Measurements from ENCODE around the gene MACF1. TPM values are rescaled to one million over a fixed set of nuclear protein-coding genes. Genes with fewer than 3 reads are reported as not detected.
A peak's percentile ranks its signal among the peaks of the same experiment; 100 is the strongest.

MACF1 gene
- total RNA-seq, 1 experiment from 2014 or later = 190 TPM

- Mint-ChIP-seq H3K9me3 (no peaks in the 10 kb centered on the region), H3K4me3 (no peak overlapping the region), H3K27me3 (ENCODE audit: low read depth) (no peaks in the 10 kb centered on the region), H3K36me3 (ENCODE audit: insufficient read depth in 1 of 3, low read depth in 3 of 3) (no peaks in the 10 kb centered on the region; a peak in 1 of 7 replicates), H3K4me1 (peaks cover 68 to 72% of the 10 kb centered on the region in 2 experiments), H3K27ac (peak overlapping the region in 2 of 3 experiments; percentile 2 to 59; a peak in 5 of 7 replicates)
- Histone ChIP-seq H2BK12ac (ENCODE audit: insufficient read length, low read depth, low read length) (no peak overlapping the region), H3K18ac (ENCODE audit: insufficient read length, low read depth, low read length) (no peak overlapping the region), H3K79me2 (ENCODE audit: insufficient read depth, low read length) (peaks cover 50% of the 10 kb centered on the region; the same call in 1 of the 2 replicates), H2BK15ac (ENCODE audit: low read depth, low read length) (no peak overlapping the region), H3K4me2 (ENCODE audit: insufficient read depth, insufficient read length, low read length) (no peak overlapping the region), H3K23me2 (ENCODE audit: insufficient read length, low read depth, low read length, poor library complexity, severe bottlenecking) (no peaks in the 10 kb centered on the region), H4K5ac (ENCODE audit: insufficient read length, low read depth, low read length) (no peak overlapping the region), H3K9ac (ENCODE audit: extremely low read depth, insufficient read length, low read length) (no peak overlapping the region), H3K9me3 (ENCODE audit: control insufficient read depth, low read depth, low read length) (no peaks in the 10 kb centered on the region), H3K4me1 (ENCODE audit: insufficient read depth, low read length) (peaks cover 17% of the 10 kb centered on the region; the same call in 1 of the 2 replicates), H3K56ac (ENCODE audit: insufficient read length, low read depth, low read length) (no peak overlapping the region), H4K91ac (ENCODE audit: insufficient read length, low read depth, low read length) (no peak overlapping the region), H3K27ac (ENCODE audit: insufficient read length, low read depth, low read length) (no peak overlapping the region), H2BK20ac (ENCODE audit: low read depth, low read length, poor library complexity, severe bottlenecking) (no peak overlapping the region), H2BK5ac (ENCODE audit: insufficient read length, low read length) (no peak overlapping the region), H3K14ac (ENCODE audit: insufficient read depth, low read length) (no peak overlapping the region), H3K79me1 (ENCODE audit: insufficient read depth, low read depth, low read length, poor library complexity, severe bottlenecking) (peaks cover 10% of the 10 kb centered on the region), H3T11ph (ENCODE audit: low read length) (no peak overlapping the region), H3K23ac (ENCODE audit: insufficient read length, low read depth, low read length) (no peak overlapping the region), H2AFZ (ENCODE audit: low read length) (no peak overlapping the region), H3K27me3 (ENCODE audit: insufficient read depth, low read length) (no peaks in the 10 kb centered on the region), H2AK5ac (ENCODE audit: insufficient read length, low read length) (no peak overlapping the region), H4K20me1 (ENCODE audit: control insufficient read depth, insufficient read depth, insufficient read length) (no peaks in the 10 kb centered on the region), H2BK120ac (ENCODE audit: low read depth, low read length, poor library complexity, severe bottlenecking) (no peak overlapping the region), H3K4ac (ENCODE audit: low read depth, low read length) (no peak overlapping the region), H4K8ac (replicated peaks; ENCODE audit: insufficient read length, low read depth, low read length) (no peak overlapping the region)
- no peak for DNase-seq
- TF ChIP-seq CTCF (conservative IDR thresholded peaks at IDR 0.05) = no peak
- no CpG with 5 or more reads among the region's 2 CpGs for WGBS (ENCODE audit: extremely low coverage, insufficient read length, low lambda C conversion rate)
Observed at GRCh38 chr1:39165049-39165448, 39.4 kb upstream of the MACF1 start.
